NK-92 (cell line): Measurements from ENCODE around the gene ATP8A2.

ENCODE experiments used
- DNase-seq: peaks from one replicate; lab custom pipeline; 2025; ENCODE audit not compliant: unreplicated experiment; lab: John Stamatoyannopoulos, UW

Gene ATP8A2

DNA sequence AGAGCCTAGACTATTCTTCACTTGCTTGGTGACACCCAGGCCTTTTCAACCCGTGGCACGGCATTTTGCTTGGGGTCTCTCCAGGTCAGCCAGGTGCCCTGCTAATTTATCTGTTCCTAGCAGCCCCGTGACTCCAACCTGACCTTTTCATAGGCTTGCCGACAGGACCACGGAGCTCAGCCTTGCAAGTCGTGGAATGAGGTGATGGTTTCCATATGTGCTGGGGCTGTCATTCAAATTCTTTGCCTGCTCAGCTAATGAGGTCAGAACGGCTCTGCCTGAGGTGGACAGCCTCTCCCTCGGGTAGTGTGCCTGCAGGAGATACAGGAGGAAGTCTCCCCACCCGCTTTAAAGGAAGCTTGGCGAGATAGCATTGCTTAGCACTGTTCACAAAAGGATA lies 619.0 kb downstream of the ATP8A2 start:
- no peak for DNase-seq

GRCh38 chr13:25992076-25992475 lies 620.3 kb downstream of the ATP8A2 start:
- no peak for DNase-seq

DNA sequence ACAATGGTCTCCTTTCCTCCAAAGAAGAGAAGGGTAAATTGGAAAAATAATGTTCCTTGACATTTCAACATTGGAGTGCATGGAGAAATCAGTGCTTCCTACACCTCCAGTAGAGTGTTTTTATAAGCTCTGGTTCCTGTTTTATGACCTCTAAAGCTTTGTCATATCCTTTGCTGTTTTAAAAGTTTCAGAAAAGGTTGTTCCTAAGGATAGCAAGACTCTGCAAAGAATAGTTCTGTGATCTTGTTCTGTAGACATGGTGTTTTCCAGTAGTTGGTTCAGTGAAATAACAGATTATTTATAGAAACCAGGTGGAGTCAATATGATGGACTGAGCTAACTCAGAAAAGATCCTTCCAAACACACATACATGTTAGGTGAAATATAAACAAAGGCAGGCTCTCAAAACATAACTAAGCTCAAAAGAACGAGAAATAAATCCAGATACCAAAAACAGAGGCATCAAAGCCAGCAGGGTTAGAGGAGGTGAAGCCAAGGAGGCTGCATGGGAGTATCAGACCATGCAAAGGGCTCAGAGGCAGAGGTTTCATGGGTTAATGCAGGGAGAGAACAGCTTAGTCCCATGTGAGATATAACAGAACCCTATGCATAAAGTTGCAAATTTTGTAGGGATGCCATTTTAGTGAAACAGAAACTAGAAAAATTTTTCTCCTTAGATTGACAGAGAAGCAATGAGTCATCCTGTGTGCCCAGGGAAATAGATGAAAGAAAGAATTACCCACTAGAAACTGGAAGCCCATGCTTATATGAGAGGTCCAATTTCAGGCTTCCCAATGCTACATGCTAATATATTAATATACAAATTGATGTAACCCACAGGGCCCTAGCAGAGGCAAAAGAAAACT lies 635.7 kb downstream of the ATP8A2 start:
- no peak for DNase-seq

- DNase-seq, result no peak
These were observed 638.9 kb downstream of the ATP8A2 start for GRCh38 chr13:26010487-26011207.

GRCh38 chr13:26011208-26011573 lies 639.4 kb downstream of the ATP8A2 start:
- DNase-seq, result no peak

DNA sequence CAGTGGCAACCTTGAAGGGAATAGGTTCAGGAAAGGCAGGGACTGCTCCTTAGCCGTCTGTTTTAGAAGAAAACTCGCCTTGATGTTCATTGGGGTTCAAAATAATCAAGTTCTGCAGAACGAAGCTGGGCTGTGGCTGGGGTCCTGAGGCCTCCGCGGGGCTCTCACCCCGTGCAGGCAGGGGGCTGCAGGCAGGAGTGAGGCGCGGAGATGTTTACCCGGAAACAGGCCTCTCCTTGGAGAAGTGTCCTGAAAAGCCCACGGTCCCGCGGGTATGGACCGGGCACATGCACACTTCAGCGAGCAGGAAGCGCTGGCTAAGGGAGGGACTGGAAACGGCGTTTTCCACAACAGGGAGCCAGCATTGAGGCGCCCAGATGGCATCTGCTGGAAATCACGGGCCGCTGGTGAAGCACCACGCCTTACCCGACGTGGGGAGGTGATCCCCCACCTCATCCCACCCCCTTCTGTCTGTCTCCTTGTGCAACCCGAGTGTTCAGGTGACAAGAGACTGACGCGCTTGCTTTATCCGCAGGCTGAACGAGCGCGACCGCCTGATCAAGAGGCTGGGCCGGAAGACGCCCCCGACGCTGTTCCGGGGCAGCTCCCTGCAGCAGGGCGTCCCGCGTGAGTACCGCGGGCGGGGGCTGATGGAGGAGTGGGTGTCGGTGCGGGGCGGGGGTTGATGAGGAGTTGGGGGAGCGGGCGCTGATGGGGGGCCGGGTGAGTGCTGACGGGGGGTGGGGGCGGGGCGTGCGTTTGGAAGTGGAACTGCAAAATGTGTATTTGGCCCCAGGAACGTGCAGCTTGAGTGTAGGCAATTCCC lies 640.4 kb downstream of the ATP8A2 start:
- no peak for DNase-seq

DNA sequence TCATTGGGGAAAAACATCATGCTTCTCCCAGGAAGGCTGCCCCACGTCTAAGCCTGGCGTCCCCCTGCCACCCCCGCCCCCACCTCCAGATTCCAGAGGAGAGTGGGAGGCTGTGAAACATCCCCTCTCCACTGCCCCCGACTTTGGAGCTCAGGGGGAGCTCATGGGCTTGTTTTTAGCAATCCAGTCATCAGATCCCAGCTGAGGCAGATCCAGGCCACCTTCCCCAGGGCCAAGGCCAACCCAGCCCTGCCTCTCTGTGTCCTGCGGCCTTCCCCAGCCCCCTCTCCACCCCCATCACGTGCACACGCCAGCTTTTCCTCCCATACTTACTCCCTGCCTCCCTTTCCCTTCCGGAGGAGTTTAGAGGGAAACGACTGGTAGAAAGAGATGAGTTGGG lies 641.2 kb downstream of the ATP8A2 start:
- DNase-seq, result no peak

GRCh38 chr13:26015271-26016125 lies 643.7 kb downstream of the ATP8A2 start:
- no peak for DNase-seq

DNA sequence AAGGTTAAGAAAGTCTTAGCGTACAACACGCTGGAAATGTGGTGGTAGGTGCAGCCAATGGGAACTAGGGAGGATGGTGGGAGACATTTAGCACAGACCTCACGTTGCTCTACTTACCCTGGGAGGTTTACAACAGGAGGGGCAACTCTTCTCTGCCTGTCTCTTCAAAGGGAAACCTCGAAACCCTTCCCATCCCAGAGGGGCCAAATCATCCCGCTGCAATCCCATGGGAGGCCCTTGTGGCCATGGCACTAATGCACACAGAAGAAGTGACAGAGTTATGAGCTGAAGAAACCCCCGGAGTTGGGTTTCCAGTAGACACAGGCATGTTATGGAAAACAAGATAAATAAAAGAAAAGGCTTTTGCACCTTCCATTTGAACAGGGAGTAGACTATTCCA lies 644.4 kb downstream of the ATP8A2 start:
- no peak for DNase-seq

DNA sequence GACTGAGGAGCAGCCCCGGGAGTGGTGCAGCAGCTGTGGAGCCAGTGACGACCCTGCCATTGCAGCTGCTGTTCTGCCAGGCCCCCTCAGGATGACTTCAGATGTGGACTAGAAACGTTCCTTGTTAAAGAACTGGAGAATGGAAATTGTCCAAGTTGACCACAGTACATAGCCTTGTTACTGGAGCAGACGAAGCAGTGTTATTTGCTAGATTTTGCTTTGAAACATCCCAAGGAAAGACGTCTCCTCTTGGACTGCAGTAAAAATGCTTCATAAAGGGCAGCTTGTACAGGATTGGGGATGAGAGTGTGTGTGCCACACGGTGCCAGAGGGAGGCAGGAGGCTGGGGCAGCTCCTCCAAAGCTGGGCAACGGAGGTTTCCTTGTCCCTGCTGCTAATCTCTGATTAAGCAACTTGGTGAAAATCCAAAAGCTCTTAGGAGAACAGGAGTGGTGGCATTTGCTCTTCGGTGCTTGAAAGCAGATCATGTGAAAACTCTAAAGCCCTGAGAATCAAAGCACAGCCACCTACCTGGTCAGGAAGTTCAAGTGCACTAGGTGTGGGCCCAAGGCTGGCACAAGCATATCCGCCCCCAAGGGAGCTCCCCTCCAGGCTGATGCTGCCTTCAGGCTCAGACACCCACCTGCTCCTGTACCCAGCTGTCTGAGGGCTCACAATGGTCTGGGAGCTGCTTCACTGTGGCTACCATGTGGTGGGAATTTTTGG lies 645.6 kb downstream of the ATP8A2 start:
- DNase-seq, result no peak

DNA sequence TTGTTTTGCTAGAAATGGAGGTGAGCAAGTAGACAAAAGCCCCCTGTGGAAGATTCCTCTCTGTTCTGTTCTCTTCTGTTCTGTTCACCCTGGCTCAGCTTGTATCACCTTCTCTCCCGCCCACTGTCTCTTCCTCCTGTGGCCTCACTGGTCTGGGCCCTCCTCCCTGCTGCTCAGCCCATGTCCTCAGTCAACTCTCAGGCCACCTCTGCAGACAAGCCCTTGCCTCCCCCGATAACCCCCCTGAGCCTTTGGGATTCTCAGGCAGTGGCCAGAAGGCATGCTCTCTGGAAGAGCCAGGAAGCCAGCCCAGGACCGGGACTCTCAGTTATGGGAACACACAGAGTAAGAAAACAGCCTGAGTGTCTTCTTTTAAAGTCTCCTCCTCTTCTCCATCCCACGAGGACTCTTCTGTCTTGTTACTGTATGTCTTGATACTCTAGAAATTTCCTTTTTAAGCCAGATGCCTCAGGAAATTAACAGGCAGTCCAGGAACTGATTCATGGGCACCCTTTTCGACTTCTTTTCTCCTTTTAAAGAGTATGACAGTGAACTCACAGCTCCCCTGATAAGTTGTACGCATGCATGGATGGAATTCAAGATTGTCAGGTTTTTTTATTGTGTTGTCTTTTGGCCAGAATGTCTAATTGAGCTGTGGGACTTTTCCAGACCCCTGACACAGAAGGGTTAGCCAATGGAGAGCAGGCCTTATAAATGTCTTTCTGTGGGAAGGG lies 646.3 kb downstream of the ATP8A2 start:
- no peak for DNase-seq

GRCh38 chr13:26019251-26019650 lies 647.5 kb downstream of the ATP8A2 start:
- DNase-seq, result no peak

- DNase-seq, result no peak
These were observed 648.4 kb downstream of the ATP8A2 start for GRCh38 chr13:26019881-26020870.

DNA sequence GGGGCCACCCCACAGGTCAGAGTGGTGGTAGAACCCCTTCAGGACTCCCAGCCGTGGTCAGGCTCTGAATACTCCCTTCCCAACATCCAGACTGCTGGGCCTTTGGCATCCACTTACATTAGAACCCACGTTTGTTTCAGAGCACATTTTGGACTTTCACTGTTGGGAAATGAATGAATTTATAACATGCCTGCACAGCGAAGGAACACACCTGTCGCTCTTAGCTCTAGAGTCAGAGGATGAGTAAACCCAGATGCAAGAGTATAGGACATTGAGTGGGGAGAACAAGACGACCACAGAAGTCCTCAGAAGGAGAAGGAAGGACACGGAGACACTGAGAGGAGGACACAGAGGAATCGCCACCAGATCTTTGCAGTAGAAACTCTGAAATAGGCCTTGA lies 649.1 kb downstream of the ATP8A2 start:
- no peak for DNase-seq

DNA sequence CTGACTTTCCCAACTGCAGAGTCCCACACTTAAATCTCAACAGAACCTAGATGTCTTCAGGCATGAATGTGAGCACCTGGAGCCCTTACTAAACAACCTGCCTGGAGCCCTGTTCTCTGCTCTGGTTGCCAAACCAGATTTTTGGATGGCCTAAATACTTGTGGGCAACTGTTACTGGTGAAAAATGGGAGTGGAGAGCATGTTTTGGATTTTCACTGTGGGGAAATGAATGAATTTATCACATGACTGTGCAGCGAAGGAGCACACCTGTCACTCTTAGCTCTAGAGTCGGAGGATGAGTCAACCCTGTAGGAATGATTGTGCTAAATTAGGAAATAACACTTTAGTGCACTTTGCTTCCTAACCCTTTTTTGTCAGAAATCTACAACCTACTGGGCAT lies 649.7 kb downstream of the ATP8A2 start:
- no peak for DNase-seq

DNA sequence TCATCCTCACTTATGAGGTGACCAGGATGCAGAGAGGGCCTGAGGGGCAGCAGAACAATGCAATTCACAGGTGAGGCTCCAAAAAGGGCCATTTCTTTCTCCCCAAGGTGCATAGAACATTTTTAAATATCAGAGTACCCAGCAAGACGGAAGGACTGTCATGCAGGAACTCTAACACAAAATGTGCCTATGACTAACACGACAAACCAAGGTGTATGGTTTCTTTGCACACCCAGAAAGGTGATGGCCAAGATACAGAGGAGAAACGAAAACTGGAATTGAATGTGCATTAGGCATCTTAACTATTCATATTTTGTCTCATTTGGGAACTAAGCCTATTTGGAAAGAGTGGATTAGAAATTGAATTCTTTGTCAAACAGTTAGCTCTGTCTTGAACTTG lies 650.2 kb downstream of the ATP8A2 start:
- DNase-seq, result no peak

GRCh38 chr13:26022538-26023292 lies 650.9 kb downstream of the ATP8A2 start:
- DNase-seq, result no peak
